Glomerular visceral epithelial cell (primary cell): Measurements from ENCODE around the gene CERS6.
"Not testable (repeated sequence)": the region's sequence is repeated elsewhere in the genome, so short reads cannot be mapped to it uniquely, and the experiment has no call there.

ENCODE experiments used
- DNase-seq: peaks from one replicate; pipeline ENCODE4 v3.0.0-alpha.2; 2016; ENCODE audit errors: extremely low spot score

The CERS6 gene

DNA sequence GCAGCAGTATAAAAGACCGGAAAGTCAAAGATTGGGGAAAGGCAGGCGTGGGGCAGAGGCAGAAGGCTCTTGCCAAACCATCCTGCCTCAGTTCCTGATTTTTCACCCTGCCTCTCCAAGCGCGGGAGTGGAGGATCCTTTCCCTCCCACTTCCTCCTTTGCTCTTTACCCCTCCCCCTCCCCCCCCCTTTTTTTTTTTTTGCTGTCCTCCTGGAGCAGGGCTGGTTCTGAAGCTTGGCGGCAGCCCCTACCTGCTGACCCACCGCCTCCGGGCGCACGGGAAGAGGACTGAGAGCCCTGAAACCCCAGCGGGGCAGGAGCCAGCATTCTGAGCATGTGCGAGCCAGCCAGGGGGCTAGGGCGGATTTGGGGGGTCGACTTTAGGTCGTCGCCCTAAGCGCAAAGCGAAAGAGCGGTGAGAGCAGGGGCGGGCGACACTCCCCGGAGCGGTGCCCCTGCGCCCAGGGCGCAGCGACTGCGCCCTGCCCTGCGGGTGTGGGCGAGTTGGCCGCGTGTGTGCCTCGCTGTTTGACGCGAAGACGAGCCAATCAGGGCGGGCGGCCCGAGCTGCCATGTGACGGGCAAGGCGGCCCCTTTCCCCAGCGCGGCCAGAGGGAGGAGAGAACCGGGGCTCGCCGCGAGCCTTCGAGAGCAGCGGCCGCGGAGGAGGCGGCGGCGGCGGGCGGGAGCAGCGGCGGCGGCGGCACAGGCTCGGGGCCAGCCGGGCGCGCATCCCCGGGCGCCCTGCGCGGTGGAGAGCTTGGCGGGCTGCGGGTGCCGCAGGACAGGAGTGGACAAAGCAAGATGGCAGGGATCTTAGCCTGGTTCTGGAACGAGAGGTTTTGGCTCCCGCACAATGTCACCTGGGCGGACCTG, at the start of gene CERS6:
Gene CERS6 (plus strand): TSS at position 628 of the 876 bp plus-strand sequence. CDS start 177 bp downstream, at position 805.
- peak; percentile 94 for DNase-seq

- DNase-seq = not testable (repeated sequence)
Measured at GRCh38 chr2:168412301-168412700, 43.8 kb upstream of the CERS6 start.

GRCh38 chr2:168413101-168413500, 43.0 kb upstream of the CERS6 start:
- DNase-seq = not testable (repeated sequence)

DNA sequence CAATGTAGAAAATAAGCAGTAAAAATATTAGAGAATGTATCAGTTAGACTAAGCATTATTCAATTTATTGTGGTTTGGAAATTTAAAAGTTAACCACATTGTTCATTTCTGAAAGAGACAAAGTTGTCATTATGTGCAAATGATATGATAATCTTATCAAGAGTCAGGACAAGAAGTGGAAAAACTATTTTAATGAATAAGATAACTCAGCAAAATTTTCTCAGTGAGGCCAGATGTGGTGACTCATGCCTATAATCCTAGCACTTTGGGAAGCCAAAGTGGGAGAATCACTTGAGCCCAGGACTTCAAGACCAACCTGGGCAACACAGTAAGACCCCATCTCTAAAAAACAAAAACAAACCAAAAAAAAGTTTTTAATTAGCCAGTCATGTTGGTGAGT, 39.5 kb upstream of the CERS6 start:
- DNase-seq = no peak

DNA sequence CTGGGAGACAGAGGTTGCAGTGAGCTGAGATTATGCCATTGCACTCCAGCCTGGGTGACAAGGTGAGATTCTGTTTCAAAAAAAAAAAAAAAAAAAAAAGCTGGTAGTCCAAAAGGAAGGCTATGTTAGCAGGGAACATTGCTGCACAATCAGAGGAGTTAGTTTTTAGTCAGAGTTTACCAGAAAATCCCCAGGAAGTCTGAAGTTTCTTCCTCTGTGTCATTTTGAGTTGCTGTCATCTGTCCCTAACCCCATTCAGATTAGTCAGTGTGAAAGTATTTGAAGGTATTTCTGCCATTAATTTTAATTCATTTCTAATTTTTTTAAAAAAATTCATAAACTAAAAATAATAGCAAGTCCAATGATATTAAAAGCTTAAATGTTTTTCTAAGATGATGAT, 33.5 kb upstream of the CERS6 start:
- no peak for DNase-seq

DNA sequence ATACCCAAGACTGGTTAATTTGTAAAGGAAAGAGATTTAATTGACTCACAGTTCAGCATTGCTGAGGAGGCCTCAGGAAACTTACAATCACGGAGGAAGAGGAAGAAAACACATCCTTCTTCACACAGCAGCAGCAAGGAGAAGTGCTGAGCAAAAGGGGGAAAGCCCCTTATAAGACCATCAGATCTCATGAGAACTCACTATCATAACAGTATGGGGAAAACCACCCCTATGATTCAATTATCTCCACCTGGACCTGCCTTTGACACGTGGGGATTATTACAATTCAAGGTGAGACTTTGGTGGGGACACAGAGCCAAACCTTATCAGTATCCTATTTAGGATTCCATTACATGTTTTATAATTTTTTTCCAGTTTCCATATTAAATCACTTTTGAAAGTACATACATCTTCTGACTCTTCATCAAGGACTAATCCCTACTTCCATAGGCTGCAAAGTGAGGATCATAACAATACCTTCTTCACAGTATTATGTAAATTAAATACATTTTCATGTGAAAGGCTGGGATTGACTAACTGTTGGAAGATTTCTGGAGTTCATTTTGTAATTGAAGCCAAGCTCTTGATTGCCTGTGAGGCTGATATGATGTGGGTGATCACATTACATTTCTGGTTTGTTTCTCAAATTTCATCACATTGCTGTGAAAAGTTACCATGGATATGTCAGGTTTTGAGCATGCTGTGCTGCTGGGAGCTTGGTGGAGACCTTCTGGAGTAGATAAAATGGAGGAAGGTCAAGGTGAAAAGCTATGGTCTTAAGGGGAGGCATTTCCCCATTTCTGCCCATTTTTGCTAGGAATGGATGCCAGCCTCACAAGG, 31.7 kb upstream of the CERS6 start:
- no peak for DNase-seq

GRCh38 chr2:168424971-168425370, 31.1 kb upstream of the CERS6 start:
- DNase-seq = no peak

- no peak for DNase-seq
Measured at GRCh38 chr2:168426861-168427260, 29.2 kb upstream of the CERS6 start.

DNA sequence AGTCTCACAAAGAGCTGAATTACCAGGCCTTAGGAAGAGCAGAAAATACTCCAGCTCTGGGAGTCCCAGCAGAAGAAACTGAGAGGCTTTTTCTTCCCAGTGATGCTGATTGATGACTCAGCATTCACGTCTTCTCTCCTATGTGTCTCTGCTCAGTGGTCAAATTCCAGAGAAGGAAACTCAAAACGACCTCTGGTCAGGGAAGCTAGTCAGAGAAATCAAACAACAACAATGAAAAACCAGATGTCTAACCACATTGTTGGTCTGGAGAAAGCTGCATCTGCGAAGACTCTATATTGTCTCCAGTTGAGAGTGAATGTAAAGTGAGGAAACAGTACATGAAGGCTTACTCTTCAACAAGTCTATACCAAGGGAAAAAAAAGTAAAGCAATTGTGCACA, 28.6 kb upstream of the CERS6 start:
- DNase-seq = peak; percentile 56

DNA sequence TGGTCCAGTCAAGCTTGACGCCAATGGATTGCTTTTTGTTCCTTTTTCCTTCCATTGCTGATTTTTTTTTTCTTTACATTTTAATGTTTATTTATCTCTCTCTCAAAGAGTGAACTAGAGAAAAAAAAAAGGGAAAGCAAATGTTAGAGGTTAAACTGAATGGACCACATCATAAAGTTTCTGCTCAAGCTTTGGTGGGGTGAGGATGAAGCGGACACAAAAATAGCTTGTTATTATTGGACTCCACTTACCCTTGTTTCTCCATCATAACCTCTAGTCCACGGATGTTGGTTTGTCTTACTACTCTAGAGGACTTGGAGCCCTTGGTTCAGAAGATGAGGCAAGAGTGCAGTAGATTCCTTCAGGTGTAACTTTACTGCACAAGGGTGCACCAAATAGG, 27.6 kb upstream of the CERS6 start:
- DNase-seq = no peak

GRCh38 chr2:168429988-168430387, 26.1 kb upstream of the CERS6 start:
- DNase-seq = no peak

DNA sequence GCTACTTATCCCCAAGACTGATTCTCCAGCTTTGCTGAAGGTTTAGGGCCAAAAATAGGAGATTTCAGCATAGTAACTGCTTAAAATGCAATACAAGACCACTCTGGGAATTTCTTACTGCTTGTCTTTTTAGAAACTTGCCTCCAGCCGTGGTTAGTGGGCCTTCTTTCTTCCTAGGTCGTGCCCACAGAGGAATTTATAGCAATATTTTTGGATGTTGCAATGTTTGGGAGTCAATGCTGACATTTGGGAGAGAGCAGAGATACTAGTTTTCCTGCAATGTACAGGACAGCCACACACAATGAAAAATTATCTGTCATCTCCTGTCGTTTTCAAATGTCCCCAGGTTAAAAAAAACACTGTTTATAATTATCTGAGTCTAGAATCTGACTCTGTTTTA, 25.6 kb upstream of the CERS6 start:
- no peak for DNase-seq

- DNase-seq = no peak
Measured at GRCh38 chr2:168431301-168432024, 24.6 kb upstream of the CERS6 start.

GRCh38 chr2:168432100-168432499, 24.0 kb upstream of the CERS6 start:
- no peak for DNase-seq

- DNase-seq = no peak
Measured at GRCh38 chr2:168432565-168433186, 23.4 kb upstream of the CERS6 start.

GRCh38 chr2:168433527-168433926, 22.5 kb upstream of the CERS6 start:
- DNase-seq = no peak

- peak; percentile 8 for DNase-seq
Measured at GRCh38 chr2:168434146-168434545, 21.9 kb upstream of the CERS6 start.

DNA sequence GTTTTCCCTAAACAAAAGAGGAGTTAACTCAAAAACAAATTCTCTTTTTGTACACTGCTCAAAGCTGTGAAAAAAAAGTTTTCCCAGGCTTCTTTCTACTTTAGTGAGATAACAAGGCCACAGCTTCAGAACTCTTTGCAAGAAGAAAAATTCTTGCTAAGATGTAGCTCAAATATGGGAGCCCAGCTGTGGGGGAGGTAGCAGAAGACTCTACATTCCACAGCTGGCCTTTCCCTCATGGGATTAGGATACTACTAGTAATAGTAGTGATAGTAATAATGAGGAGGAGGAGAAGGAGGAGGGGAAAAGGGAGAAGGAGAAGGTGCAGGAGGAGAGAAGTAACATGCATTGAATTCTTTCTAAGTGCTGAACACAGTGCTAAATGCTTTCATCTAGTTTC, 19.2 kb upstream of the CERS6 start:
- DNase-seq = no peak

DNA sequence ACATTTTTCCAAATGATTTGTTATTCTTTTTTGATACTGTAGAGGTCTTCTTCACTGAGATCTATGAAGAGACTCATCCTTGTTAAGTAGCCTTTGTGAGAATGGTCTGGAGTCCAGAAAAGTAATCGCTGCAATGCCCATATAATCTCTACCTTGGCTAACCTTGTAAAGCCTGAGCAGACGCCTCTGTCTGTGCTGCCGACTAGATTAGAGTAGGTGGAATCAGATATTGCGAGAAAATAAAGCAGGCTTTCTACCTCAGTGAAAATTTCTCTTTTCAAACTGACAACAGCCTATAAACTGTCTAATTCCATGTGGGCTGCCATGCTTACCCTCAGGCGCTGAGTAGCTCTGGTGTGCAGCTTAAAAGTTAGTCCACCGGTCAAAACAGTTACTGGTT, 17.5 kb upstream of the CERS6 start:
- DNase-seq = no peak

GRCh38 chr2:168439536-168439935, 16.5 kb upstream of the CERS6 start:
- DNase-seq = peak; percentile 17

DNA sequence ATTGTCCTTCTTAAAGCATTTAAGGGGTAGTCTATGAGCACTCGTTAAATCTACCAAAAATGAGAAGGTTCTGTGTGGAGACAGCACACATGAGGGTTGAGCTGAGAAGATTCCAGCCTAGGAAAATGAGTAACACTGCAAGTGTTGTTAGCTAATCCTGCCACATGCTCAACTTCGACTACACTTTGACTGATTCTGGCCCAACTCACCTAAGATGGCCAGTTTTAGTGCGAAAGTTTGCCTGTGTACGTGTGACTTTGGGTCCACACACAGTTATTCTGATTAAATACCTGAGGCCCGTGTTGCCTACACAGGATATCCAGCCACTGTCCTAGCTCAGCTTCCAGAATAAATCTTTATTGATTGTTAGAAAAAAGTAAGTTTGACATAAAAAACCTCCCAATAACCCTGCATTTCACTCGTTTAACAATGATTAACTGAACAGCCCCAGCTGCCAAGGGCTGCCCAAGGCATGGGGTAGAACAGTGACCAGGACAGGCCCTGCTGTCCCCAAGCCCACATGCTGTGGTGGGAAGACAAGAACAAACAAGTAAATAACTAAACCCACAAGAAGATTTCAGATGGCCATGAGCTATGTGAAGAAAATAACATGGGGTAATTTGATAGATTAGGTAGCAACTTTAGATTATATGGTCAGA, 14.7 kb upstream of the CERS6 start:
- DNase-seq = no peak
